Activated naive CD8-positive, alpha-beta T cell treated with anti-CD3 and anti-CD28 coated beads, Interleukin-2, amount 10 ng/mL, durations not matched to agents 7 days and 5 days (primary cell): ENCODE results near the gene PIAS1. TPM values are rescaled to one million over a fixed set of nuclear protein-coding genes. Genes with fewer than 3 reads are reported as not detected.
"Not testable (repeated sequence)": the region's sequence is repeated elsewhere in the genome, so short reads cannot be mapped to it uniquely, and the experiment has no call there.

Source experiments
- ATAC-seq: fragments of 150-1000 bp; cut with Tn5 transposase; one replicate; pipeline ENCODE4 v1.10.0; 2021; ENCODE audit warnings: low read depth, moderate library complexity
- POLR2A ChIA-PET: fragments of 350-600 bp; sonication (Branson Sonifier 250); formaldehyde crosslinking; loops from one replicate; lab custom pipeline; 2021; ENCODE audit warnings: antibody characterized with exemption; lab: Charles Lee
- DNase-seq: peaks from one replicate; pipeline ENCODE4 v3.0.0; 2021
- H3K27ac Mint-ChIP-seq: one replicate; pipeline ENCODE4 v1.8.0; 2022; ENCODE audit warnings: mild to moderate bottlenecking, mixed read lengths
- H3K27me3 Mint-ChIP-seq: one replicate; pipeline ENCODE4 v1.8.0; 2022; ENCODE audit warnings: mild to moderate bottlenecking, moderate library complexity, mixed read lengths
- H3K36me3 Mint-ChIP-seq: one replicate; pipeline ENCODE4 v1.8.0; 2021; ENCODE audit warnings: mild to moderate bottlenecking, mixed read lengths
- H3K4me1 Mint-ChIP-seq: one replicate; pipeline ENCODE4 v1.8.0; 2021; ENCODE audit warnings: mixed read lengths
- H3K4me3 Mint-ChIP-seq: one replicate; pipeline ENCODE4 v1.8.0; 2022; ENCODE audit warnings: mild to moderate bottlenecking, moderate library complexity, mixed read lengths
- H3K9me3 Mint-ChIP-seq: one replicate; pipeline ENCODE4 v1.8.0; 2021; ENCODE audit warnings: mixed read lengths
- total RNA-seq, 2 experiments: library from RNA; stranded (reverse); gene quantifications; one replicate each; pipeline ENCODE4 v1.2.3, GENCODE V29; 2021

The PIAS1 gene
- total RNA-seq, 2 experiments from 2014 or later: 53.8 to 54.3 TPM

GRCh38 chr15:68045289-68046265 lies 8.5 kb upstream of the PIAS1 start:
- Mint-ChIP-seq H3K27me3 (peaks cover 4% of the 10 kb centered on the region), H3K9me3 (peaks cover 3% of the 10 kb centered on the region), H3K27ac (no peak overlapping the region), H3K36me3 (no peaks in the 10 kb centered on the region), H3K4me1 (peaks cover 2% of the 10 kb centered on the region), H3K4me3 (no peak overlapping the region)
- POLR2A ChIA-PET: no interaction called here
- DNase-seq (no peak), ATAC-seq (no peak)

- Mint-ChIP-seq H3K9me3 (peaks cover 6% of the 10 kb centered on the region), H3K4me3 (no peak overlapping the region), H3K27me3 (peaks cover 10% of the 10 kb centered on the region), H3K4me1 (no peaks in the 10 kb centered on the region), H3K36me3 (peaks cover 6% of the 10 kb centered on the region), H3K27ac (no peak overlapping the region)
- POLR2A ChIA-PET: no interaction called here
- ATAC-seq (no peak), DNase-seq (no peak)
Observed at GRCh38 chr15:68047826-68048225, 6.3 kb upstream of the PIAS1 start.

- peaks cover 8% of the 10 kb centered on the region for H3K27me3 Mint-ChIP-seq
- POLR2A ChIA-PET: interaction anchor here (0.6 kb wide), 1 partner anchor 14 kb away, joined by 3 read pairs; no protein-coding TSS in a partner anchor
- peaks cover 10% of the 10 kb centered on the region for H3K4me1 Mint-ChIP-seq
- no peak overlapping the region for H3K27ac Mint-ChIP-seq
- H3K9me3 Mint-ChIP-seq: peaks cover 6% of the 10 kb centered on the region
- H3K36me3 Mint-ChIP-seq: peaks cover 9% of the 10 kb centered on the region
- ATAC-seq (no peak), DNase-seq (no peak)
- H3K4me3 Mint-ChIP-seq: no peak overlapping the region
Observed at GRCh38 chr15:68051109-68051508, 3.0 kb upstream of the PIAS1 start.

GRCh38 chr15:68051907-68052306 lies 2.2 kb upstream of the PIAS1 start:
- H3K9me3 Mint-ChIP-seq: peaks cover 3% of the 10 kb centered on the region
- peaks cover 8% of the 10 kb centered on the region for H3K27me3 Mint-ChIP-seq
- DNase-seq (no peak), ATAC-seq (no peak)
- H3K4me1 Mint-ChIP-seq: peaks cover 17% of the 10 kb centered on the region
- H3K27ac Mint-ChIP-seq: no peak overlapping the region
- peaks cover 10% of the 10 kb centered on the region for H3K36me3 Mint-ChIP-seq
- POLR2A ChIA-PET: no interaction called here
- no peak overlapping the region for H3K4me3 Mint-ChIP-seq

- no peak for DNase-seq
- Mint-ChIP-seq H3K27ac (no peak overlapping the region), H3K9me3 (peaks cover 3% of the 10 kb centered on the region), H3K36me3 (peaks cover 10% of the 10 kb centered on the region), H3K27me3 (peaks cover 8% of the 10 kb centered on the region), H3K4me1 (peaks cover 21% of the 10 kb centered on the region), H3K4me3 (no peak overlapping the region)
- POLR2A ChIA-PET: no interaction called here
- no peak for ATAC-seq
Observed at GRCh38 chr15:68052431-68052830, 1.7 kb upstream of the PIAS1 start.

- Mint-ChIP-seq H3K27me3 (peaks cover 8% of the 10 kb centered on the region), H3K9me3 (peaks cover 3% of the 10 kb centered on the region), H3K27ac (no peak overlapping the region), H3K36me3 (peaks cover 10% of the 10 kb centered on the region), H3K4me3 (no peak overlapping the region), H3K4me1 (peaks cover 23% of the 10 kb centered on the region)
- POLR2A ChIA-PET: interaction anchor here (2.4 kb wide), 1 partner anchor 177 kb away, joined by 9 read pairs; the partner anchor contains the start of gene CLN6
- ATAC-seq (no peak), DNase-seq (no peak)
Observed at GRCh38 chr15:68053001-68053400, 1.1 kb upstream of the PIAS1 start.

- Mint-ChIP-seq H3K4me1 (peaks cover 25% of the 10 kb centered on the region), H3K36me3 (peaks cover 12% of the 10 kb centered on the region), H3K27me3 (peaks cover 8% of the 10 kb centered on the region), H3K9me3 (peaks cover 3% of the 10 kb centered on the region), H3K27ac (peak overlapping the region; percentile 93), H3K4me3 (peak overlapping the region; percentile 93)
- POLR2A ChIA-PET: interaction anchor here (0.6 to 2.4 kb wide), 7 partner anchors 11 to 222 kb away, joined by 3 to 10 read pairs (median 5); partner anchors contain the start of genes CLN6 and FEM1B
- DNase-seq (no peak), ATAC-seq (peak; percentile 7)
Observed at GRCh38 chr15:68054628-68055223, 611 bp downstream of the PIAS1 start.

GRCh38 chr15:68055224-68055705 lies 1.1 kb downstream of the PIAS1 start:
- peaks cover 12% of the 10 kb centered on the region for H3K36me3 Mint-ChIP-seq
- POLR2A ChIA-PET: interaction anchor here (0.6 to 2.4 kb wide), 4 partner anchors 58 to 214 kb away, joined by 3 to 10 read pairs (median 6); partner anchors contain the start of gene CLN6
- peak; percentile 43 for ATAC-seq

GRCh38 chr15:68056097-68056865 lies 2.2 kb downstream of the PIAS1 start:
- Mint-ChIP-seq H3K4me1 (peaks cover 27% of the 10 kb centered on the region), H3K36me3 (peaks cover 14% of the 10 kb centered on the region), H3K27ac (peak overlapping the region; percentile 14), H3K4me3 (peak overlapping the region; percentile 93), H3K9me3 (peaks cover 3% of the 10 kb centered on the region), H3K27me3 (peaks cover 8% of the 10 kb centered on the region)
- POLR2A ChIA-PET: no interaction called here
- ATAC-seq: no peak
- no peak for DNase-seq

More at GRCh38 chr15:68055224-68055705, 1.1 kb downstream of the PIAS1 start:
- Mint-ChIP-seq H3K27ac (peak overlapping the region; percentile 93), H3K9me3 (peaks cover 3% of the 10 kb centered on the region), H3K27me3 (peaks cover 8% of the 10 kb centered on the region), H3K4me3 (peak overlapping the region; percentile 93), H3K4me1 (peaks cover 25% of the 10 kb centered on the region)
- DNase-seq: peak; percentile 39

GRCh38 chr15:68057034-68057433 lies 2.9 kb downstream of the PIAS1 start:
- ATAC-seq: no peak
- H3K27me3 Mint-ChIP-seq: peaks cover 6% of the 10 kb centered on the region
- H3K27ac Mint-ChIP-seq: no peak overlapping the region
- POLR2A ChIA-PET: no interaction called here
- H3K4me3 Mint-ChIP-seq: no peak overlapping the region
- H3K4me1 Mint-ChIP-seq: peaks cover 34% of the 10 kb centered on the region
- DNase-seq: no peak
- peaks cover 3% of the 10 kb centered on the region for H3K9me3 Mint-ChIP-seq
- H3K36me3 Mint-ChIP-seq: peaks cover 19% of the 10 kb centered on the region

- Mint-ChIP-seq H3K9me3 (peaks cover 1% of the 10 kb centered on the region), H3K4me1 (peaks cover 38% of the 10 kb centered on the region), H3K4me3 (no peak overlapping the region), H3K36me3 (peaks cover 13% of the 10 kb centered on the region), H3K27ac (no peak overlapping the region), H3K27me3 (no peaks in the 10 kb centered on the region)
- POLR2A ChIA-PET: interaction anchor here (0.6 kb wide), 1 partner anchor 1666 kb away, joined by 3 read pairs; no protein-coding TSS in a partner anchor
- no peak for DNase-seq
- ATAC-seq: no peak
Observed at GRCh38 chr15:68057758-68058157, 3.6 kb downstream of the PIAS1 start.

- POLR2A ChIA-PET, ATAC-seq, H3K27ac Mint-ChIP-seq, DNase-seq, H3K9me3 Mint-ChIP-seq, H3K27me3 Mint-ChIP-seq, H3K4me3 Mint-ChIP-seq: not testable (repeated sequence)
- Mint-ChIP-seq H3K4me1 (peaks cover 31% of the 10 kb centered on the region), H3K36me3 (peaks cover 10% of the 10 kb centered on the region)
Observed at GRCh38 chr15:68058970-68059369, 4.9 kb downstream of the PIAS1 start.
